IPS-NIHi7 (cell line): ENCODE measurements around the gene GP5.

Experiments used
- DNase-seq: peaks from one replicate; pipeline ENCODE4 v3.0.0; 2012; ENCODE audit warnings: mixed read lengths; ENCODE audit errors: extremely low spot score

GP5 gene

GRCh38 chr3:194399166-194399565, at the start of gene GP5:
Gene GP5, minus strand, starts transcription at chr3:194399266. Its CDS starts 984 bp downstream, at chr3:194398282.
- no peak for DNase-seq

GRCh38 chr3:194447657-194448056, 48.6 kb upstream of the GP5 start:
- no peak for DNase-seq

- no peak for DNase-seq
Measured at GRCh38 chr3:194447161-194447560, 48.1 kb upstream of the GP5 start.

- no peak for DNase-seq
Measured at GRCh38 chr3:194446754-194447153, 47.7 kb upstream of the GP5 start.

GRCh38 chr3:194446172-194446571, 47.1 kb upstream of the GP5 start:
- DNase-seq = no peak

GRCh38 chr3:194443901-194444300, 44.8 kb upstream of the GP5 start:
- DNase-seq = no peak

- no peak for DNase-seq
Measured at GRCh38 chr3:194440756-194441155, 41.7 kb upstream of the GP5 start.

- no peak for DNase-seq
Measured at GRCh38 chr3:194439881-194440550, 41.0 kb upstream of the GP5 start.

- no peak for DNase-seq
Measured at GRCh38 chr3:194434503-194434902, 35.4 kb upstream of the GP5 start.

GRCh38 chr3:194431554-194431953, 32.5 kb upstream of the GP5 start:
- DNase-seq = no peak

GRCh38 chr3:194425399-194425798, 26.3 kb upstream of the GP5 start:
- no peak for DNase-seq

GRCh38 chr3:194424953-194425352, 25.9 kb upstream of the GP5 start:
- DNase-seq = no peak

- DNase-seq = no peak
Measured at GRCh38 chr3:194424373-194424772, 25.3 kb upstream of the GP5 start.

- DNase-seq = no peak
Measured at GRCh38 chr3:194423317-194423716, 24.3 kb upstream of the GP5 start.

- DNase-seq = no peak
Measured at GRCh38 chr3:194422188-194422587, 23.1 kb upstream of the GP5 start.

GRCh38 chr3:194418671-194419070, 19.6 kb upstream of the GP5 start:
- DNase-seq = no peak

GRCh38 chr3:194407423-194407822, 8.4 kb upstream of the GP5 start:
- DNase-seq = no peak

- DNase-seq = no peak
Measured at GRCh38 chr3:194405766-194406165, 6.7 kb upstream of the GP5 start.

GRCh38 chr3:194404365-194405140, 5.5 kb upstream of the GP5 start:
- no peak for DNase-seq

- DNase-seq = no peak
Measured at GRCh38 chr3:194401868-194402329, 2.8 kb upstream of the GP5 start.

GRCh38 chr3:194401346-194401745, 2.3 kb upstream of the GP5 start:
- no peak for DNase-seq

- no peak for DNase-seq
Measured at GRCh38 chr3:194399874-194400411, 877 bp upstream of the GP5 start.

GRCh38 chr3:194397757-194398312, 1.2 kb downstream of the GP5 start:
- DNase-seq = no peak
